ENCODE results near the gene SDHD. TPM values are rescaled to one million over a fixed set of nuclear protein-coding genes. Genes with fewer than 3 reads are reported as not detected.

The SDHD gene
- total RNA-seq, 2 donors from 2014 or later, result 274 to 276 TPM

GRCh38 chr11:112123129-112123528, 36.5 kb downstream of the SDHD start:
- no peak for TF ChIP-seq CTCF (IDR thresholded peaks at IDR 0.05)
- Histone ChIP-seq H3K4me1 (no peaks in the 10 kb centered on the region), H3K9ac (ENCODE audit: low read depth in 2 of 2, low read length in 2 of 2) (no peak overlapping the region), H3K9me3 (no peaks in the 10 kb centered on the region), H3K27ac (no peak overlapping the region), H3K4me3 (no peak overlapping the region), H3K36me3 (no peaks in the 10 kb centered on the region), H3K27me3 (no peaks in the 10 kb centered on the region)
- no peak for DNase-seq
- intact Hi-C loops (cut with DNase I), result no loop called here

GRCh38 chr11:112127056-112127455, 40.4 kb downstream of the SDHD start:
- Histone ChIP-seq H3K9me3 (no peaks in the 10 kb centered on the region), H3K27ac (no peak overlapping the region), H3K4me3 (no peak overlapping the region), H3K9ac (ENCODE audit: low read depth in 2 of 2, low read length in 2 of 2) (no peak overlapping the region), H3K36me3 (no peaks in the 10 kb centered on the region), H3K4me1 (peaks cover 5% of the 10 kb centered on the region), H3K27me3 (no peaks in the 10 kb centered on the region)
- DNase-seq, result no peak
- TF ChIP-seq CTCF (IDR thresholded peaks at IDR 0.05), result no peak
- intact Hi-C loops (cut with DNase I), result no loop called here

GRCh38 chr11:112128483-112129121, 41.9 kb downstream of the SDHD start:
- H3K4me1 ChIP-seq, result peaks cover 9% of the 10 kb centered on the region
- no peak overlapping the region for H3K9ac ChIP-seq (ENCODE audit: low read depth in 2 of 2, low read length in 2 of 2)
- DNase-seq, result peak; percentile 87
- no peaks in the 10 kb centered on the region for H3K27me3 ChIP-seq
- TF ChIP-seq CTCF (IDR thresholded peaks at IDR 0.05), result no peak
- no peaks in the 10 kb centered on the region for H3K36me3 ChIP-seq
- no peaks in the 10 kb centered on the region for H3K9me3 ChIP-seq
- H3K27ac ChIP-seq, result peak overlapping the region; percentile 79
- intact Hi-C loops (cut with DNase I), result no loop called here
- no peak overlapping the region for H3K4me3 ChIP-seq

- Histone ChIP-seq H3K36me3 (no peaks in the 10 kb centered on the region), H3K27ac (peak overlapping the region; percentile 79), H3K4me1 (peaks cover 9% of the 10 kb centered on the region), H3K27me3 (no peaks in the 10 kb centered on the region), H3K9me3 (no peaks in the 10 kb centered on the region), H3K4me3 (no peak overlapping the region), H3K9ac (ENCODE audit: low read depth in 2 of 2, low read length in 2 of 2) (peak overlapping the region in 1 of 2 donors; percentile 43)
- intact Hi-C loops (cut with DNase I), result no loop called here
- DNase-seq, result no peak
- no peak for TF ChIP-seq CTCF (IDR thresholded peaks at IDR 0.05)
Measured at GRCh38 chr11:112129656-112130055, 43.0 kb downstream of the SDHD start.

GRCh38 chr11:112132737-112133136, 46.1 kb downstream of the SDHD start:
- Histone ChIP-seq H3K4me3 (no peak overlapping the region), H3K27ac (peak overlapping the region; percentile 91), H3K4me1 (peaks cover 9% of the 10 kb centered on the region)

More at GRCh38 chr11:112132737-112133136, 46.1 kb downstream of the SDHD start:
- intact Hi-C loops (cut with DNase I), result no loop called here
- H3K27me3 ChIP-seq, result no peaks in the 10 kb centered on the region
- no peaks in the 10 kb centered on the region for H3K9me3 ChIP-seq
- TF ChIP-seq CTCF (IDR thresholded peaks at IDR 0.05), result no peak
- no peaks in the 10 kb centered on the region for H3K36me3 ChIP-seq
- DNase-seq, result no peak
- H3K9ac ChIP-seq (ENCODE audit: low read depth in 2 of 2, low read length in 2 of 2), result peak overlapping the region in 1 of 2 donors; percentile 58
